HUES64 (cell line): ENCODE data around the gene WDR38. TPM values are rescaled to one million over a fixed set of nuclear protein-coding genes. Genes with fewer than 3 reads are reported as not detected.

Experiments used
- H3K27ac ChIP-seq: 2 replicates; pipeline ENCODE4 v1.7.0; 2013; ENCODE audit warnings: low read depth, low read length, inconsistent platforms
- H3K27me3 ChIP-seq: 2 replicates; pipeline ENCODE4 v1.6.1; 2013; ENCODE audit warnings: mild to moderate bottlenecking, low read length; ENCODE audit not compliant: insufficient read depth
- H3K36me3 ChIP-seq: 2 replicates; pipeline ENCODE4 v1.6.1; 2013; ENCODE audit warnings: mild to moderate bottlenecking, low read length; ENCODE audit not compliant: insufficient read depth
- H3K4me1 ChIP-seq: 2 replicates; pipeline ENCODE4 v1.6.1; 2013; ENCODE audit warnings: mild to moderate bottlenecking, low read length, moderate library complexity; ENCODE audit not compliant: insufficient read depth
- H3K4me3 ChIP-seq: 2 replicates; pipeline ENCODE4 v1.5.1; 2013; ENCODE audit warnings: mild to moderate bottlenecking, low read length, moderate library complexity
- H3K9ac ChIP-seq: 2 replicates; pipeline ENCODE4 v1.6.1; 2013; ENCODE audit warnings: mild to moderate bottlenecking, low read depth, low read length
- H3K9me3 ChIP-seq: 2 replicates; pipeline ENCODE4 v1.6.1; 2013; ENCODE audit warnings: low read depth, low read length; ENCODE audit not compliant: insufficient read depth
- WGBS: fragments of 150-250, 120-280 bp; methylation state at CpG from one replicate; pipeline ENCODE4 v1.1.7; 2013; ENCODE audit warnings: missing lambda C conversion rate; 5-methylcytosine and 5-hydroxymethylcytosine counted together
- polyA plus RNA-seq, 2 experiments: library from polyadenylated mRNA; stranded (reverse); fragments of 50-300 nt; gene quantifications; one replicate each; pipeline ENCODE4 v1.2.3, GENCODE V29; 2013

The WDR38 gene
- polyA plus RNA-seq (2013, experiment 1 of 2): not detected
- polyA plus RNA-seq (2013, experiment 2 of 2): not detected

GRCh38 chr9:124852829-124853531, at the start of gene WDR38:
WDR38 (plus strand) TSS chr9:124853460; CDS start chr9:124853532, 72 bp downstream.
- H3K36me3 ChIP-seq: peaks cover 15% of the 10 kb centered on the region
- H3K4me1 ChIP-seq: no peaks in the 10 kb centered on the region
- peak within 1 kb of the TSS; percentile 50; the same call in 1 of the 2 replicates for H3K9ac ChIP-seq
- H3K9me3 ChIP-seq: no peaks in the 10 kb centered on the region
- peak within 1 kb of the TSS; percentile 57 for H3K4me3 ChIP-seq
- WGBS: 3% methylated on average over 51 of the region's 51 CpGs
- H3K27me3 ChIP-seq: no peaks in the 10 kb centered on the region
- H3K27ac ChIP-seq: no peak within 1 kb of the TSS

GRCh38 chr9:124803911-124804310, 49.3 kb upstream of the WDR38 start:
- H3K4me1 ChIP-seq: 0 out of 2 replicates have a peak, but pooled peaks cover 3% of the 10 kb centered on the region
- no peak overlapping the region for H3K4me3 ChIP-seq
- H3K27ac ChIP-seq: no peak overlapping the region
- no peaks in the 10 kb centered on the region for H3K27me3 ChIP-seq
- no peaks in the 10 kb centered on the region for H3K9me3 ChIP-seq
- WGBS: 93% methylated on average over 8 of the region's 8 CpGs
- H3K9ac ChIP-seq: no peak overlapping the region
- no peaks in the 10 kb centered on the region for H3K36me3 ChIP-seq

GRCh38 chr9:124805186-124805585, 48.1 kb upstream of the WDR38 start:
- WGBS: 95% methylated on average over 4 of the region's 4 CpGs
- no peak overlapping the region for H3K27ac ChIP-seq

GRCh38 chr9:124808246-124808956, 44.9 kb upstream of the WDR38 start:
- H3K27ac ChIP-seq: no peak overlapping the region
- H3K9me3 ChIP-seq: no peaks in the 10 kb centered on the region
- no peak overlapping the region for H3K4me3 ChIP-seq
- no peaks in the 10 kb centered on the region for H3K27me3 ChIP-seq
- H3K36me3 ChIP-seq: no peaks in the 10 kb centered on the region
- no peak overlapping the region for H3K9ac ChIP-seq
- peaks cover 23% of the 10 kb centered on the region for H3K4me1 ChIP-seq
- WGBS: 91% methylated on average over 12 of the region's 12 CpGs

More at GRCh38 chr9:124805186-124805585, 48.1 kb upstream of the WDR38 start:
- Histone ChIP-seq H3K27me3 (no peaks in the 10 kb centered on the region), H3K4me1 (peaks cover under 1% of the 10 kb centered on the region; the same call in 1 of the 2 replicates), H3K9me3 (no peaks in the 10 kb centered on the region), H3K9ac (no peak overlapping the region), H3K36me3 (no peaks in the 10 kb centered on the region), H3K4me3 (no peak overlapping the region)

GRCh38 chr9:124809211-124809610, 44.0 kb upstream of the WDR38 start:
- Histone ChIP-seq H3K4me1 (peaks cover 28% of the 10 kb centered on the region), H3K27ac (no peak overlapping the region), H3K36me3 (no peaks in the 10 kb centered on the region), H3K9ac (no peak overlapping the region), H3K4me3 (no peak overlapping the region), H3K9me3 (no peaks in the 10 kb centered on the region), H3K27me3 (no peaks in the 10 kb centered on the region)
- 94% methylated on average over 6 of the region's 6 CpGs for WGBS

- Histone ChIP-seq H3K9ac (peak overlapping the region; percentile 39; the same call in 1 of the 2 replicates), H3K27ac (peak overlapping the region; percentile 22), H3K4me1 (peaks cover 28% of the 10 kb centered on the region), H3K9me3 (no peaks in the 10 kb centered on the region), H3K27me3 (no peaks in the 10 kb centered on the region), H3K36me3 (no peaks in the 10 kb centered on the region), H3K4me3 (no peak overlapping the region)
- WGBS: 95% methylated on average over 60 of the region's 60 CpGs
These were observed 43.3 kb upstream of the WDR38 start for GRCh38 chr9:124809741-124810500.

- Histone ChIP-seq H3K36me3 (no peaks in the 10 kb centered on the region), H3K4me1 (peaks cover 28% of the 10 kb centered on the region), H3K9ac (peak overlapping the region; percentile 45), H3K4me3 (no peak overlapping the region; the same call in 1 of the 2 replicates), H3K9me3 (no peaks in the 10 kb centered on the region), H3K27ac (peak overlapping the region; percentile 80), H3K27me3 (no peaks in the 10 kb centered on the region)
- 23% methylated on average over 11 of the region's 12 CpGs for WGBS
These were observed 42.5 kb upstream of the WDR38 start for GRCh38 chr9:124810663-124811355.

- WGBS: 64% methylated on average over 6 of the region's 6 CpGs
- H3K9ac ChIP-seq: no peak overlapping the region
- peaks cover 28% of the 10 kb centered on the region for H3K4me1 ChIP-seq
- H3K27me3 ChIP-seq: no peaks in the 10 kb centered on the region
- no peak overlapping the region for H3K27ac ChIP-seq
- H3K9me3 ChIP-seq: no peaks in the 10 kb centered on the region
- H3K4me3 ChIP-seq: no peak overlapping the region
- H3K36me3 ChIP-seq: no peaks in the 10 kb centered on the region
These were observed 40.8 kb upstream of the WDR38 start for GRCh38 chr9:124812441-124812876.

GRCh38 chr9:124813041-124813440, 40.2 kb upstream of the WDR38 start:
- H3K4me1 ChIP-seq: peaks cover 28% of the 10 kb centered on the region
- no peak overlapping the region for H3K27ac ChIP-seq
- H3K36me3 ChIP-seq: no peaks in the 10 kb centered on the region
- no peaks in the 10 kb centered on the region for H3K9me3 ChIP-seq
- no peaks in the 10 kb centered on the region for H3K27me3 ChIP-seq
- 81% methylated on average over 7 of the region's 7 CpGs for WGBS
- H3K9ac ChIP-seq: no peak overlapping the region
- H3K4me3 ChIP-seq: no peak overlapping the region

- H3K27me3 ChIP-seq: no peaks in the 10 kb centered on the region
- no peaks in the 10 kb centered on the region for H3K9me3 ChIP-seq
- no peaks in the 10 kb centered on the region for H3K36me3 ChIP-seq
- no peak overlapping the region for H3K9ac ChIP-seq
- 79% methylated on average over 11 of the region's 11 CpGs for WGBS
- H3K27ac ChIP-seq: no peak overlapping the region
- H3K4me3 ChIP-seq: no peak overlapping the region
- peaks cover 30% of the 10 kb centered on the region for H3K4me1 ChIP-seq
These were observed 39.6 kb upstream of the WDR38 start for GRCh38 chr9:124813501-124814163.
